ENCODE results near the gene METTL26.

DNA sequence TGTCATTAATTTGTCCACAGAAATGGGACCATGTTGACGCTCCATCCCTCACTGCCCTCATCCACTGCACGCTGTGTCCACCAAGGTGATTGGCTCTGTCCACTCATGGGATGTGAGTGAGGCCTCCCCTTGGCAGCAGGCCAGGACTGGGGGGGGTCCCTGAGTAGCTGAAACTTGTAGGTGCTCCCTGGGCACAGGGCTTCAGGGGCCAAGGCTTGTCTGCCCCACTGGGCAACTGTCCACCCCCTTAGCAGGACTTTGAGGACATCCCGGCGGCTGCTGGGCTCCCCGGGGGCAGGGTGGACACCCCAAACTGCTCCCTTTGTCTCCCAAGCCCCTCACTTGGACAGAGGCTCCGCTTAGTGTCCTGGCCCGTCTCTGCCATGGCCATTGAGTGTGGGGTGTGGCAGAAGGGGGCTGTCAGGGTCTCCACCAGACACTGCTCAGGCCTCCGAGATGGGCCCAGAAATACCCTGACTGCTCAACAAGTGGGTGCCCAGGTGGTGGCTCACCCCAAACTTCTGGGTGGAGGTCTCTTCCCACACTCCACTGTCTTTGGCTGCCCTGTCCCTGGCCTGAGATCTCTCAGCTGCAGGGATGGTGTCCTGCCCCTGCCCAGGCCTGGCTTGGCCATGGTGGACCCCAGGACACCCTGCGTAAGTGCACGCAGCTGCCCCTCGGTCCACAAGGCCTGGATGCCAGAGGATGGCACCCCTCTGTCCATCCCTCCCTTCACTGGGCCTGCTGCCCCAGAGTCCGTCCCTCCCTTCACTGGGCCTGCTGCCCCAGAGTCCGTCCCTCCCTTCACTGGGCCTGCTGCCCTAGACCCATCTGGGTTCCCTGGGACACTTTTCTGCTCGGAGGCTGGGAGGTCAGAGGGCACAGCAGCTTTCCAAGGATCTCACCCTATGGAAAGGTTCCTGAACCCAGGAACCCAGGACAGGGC is 49.2 kb downstream of the METTL26 start:
- TF ChIP-seq EZH2 (IDR thresholded peaks at IDR 0.05) = no peak
- TF ChIP-seq POLR2AphosphoS5 (IDR thresholded peaks at IDR 0.05; ENCODE audit: borderline replicate concordance, low read depth, low read length) = no peak
- TF ChIP-seq FOXP2 (optimal IDR thresholded peaks at IDR 0.05; ENCODE audit: control extremely low read depth, extremely low read length, insufficient read depth) = no peak
